ENCODE data around the gene GAS2L1.
A peak's percentile ranks its signal among the peaks of the same experiment; 100 is the strongest.

The GAS2L1 gene

DNA sequence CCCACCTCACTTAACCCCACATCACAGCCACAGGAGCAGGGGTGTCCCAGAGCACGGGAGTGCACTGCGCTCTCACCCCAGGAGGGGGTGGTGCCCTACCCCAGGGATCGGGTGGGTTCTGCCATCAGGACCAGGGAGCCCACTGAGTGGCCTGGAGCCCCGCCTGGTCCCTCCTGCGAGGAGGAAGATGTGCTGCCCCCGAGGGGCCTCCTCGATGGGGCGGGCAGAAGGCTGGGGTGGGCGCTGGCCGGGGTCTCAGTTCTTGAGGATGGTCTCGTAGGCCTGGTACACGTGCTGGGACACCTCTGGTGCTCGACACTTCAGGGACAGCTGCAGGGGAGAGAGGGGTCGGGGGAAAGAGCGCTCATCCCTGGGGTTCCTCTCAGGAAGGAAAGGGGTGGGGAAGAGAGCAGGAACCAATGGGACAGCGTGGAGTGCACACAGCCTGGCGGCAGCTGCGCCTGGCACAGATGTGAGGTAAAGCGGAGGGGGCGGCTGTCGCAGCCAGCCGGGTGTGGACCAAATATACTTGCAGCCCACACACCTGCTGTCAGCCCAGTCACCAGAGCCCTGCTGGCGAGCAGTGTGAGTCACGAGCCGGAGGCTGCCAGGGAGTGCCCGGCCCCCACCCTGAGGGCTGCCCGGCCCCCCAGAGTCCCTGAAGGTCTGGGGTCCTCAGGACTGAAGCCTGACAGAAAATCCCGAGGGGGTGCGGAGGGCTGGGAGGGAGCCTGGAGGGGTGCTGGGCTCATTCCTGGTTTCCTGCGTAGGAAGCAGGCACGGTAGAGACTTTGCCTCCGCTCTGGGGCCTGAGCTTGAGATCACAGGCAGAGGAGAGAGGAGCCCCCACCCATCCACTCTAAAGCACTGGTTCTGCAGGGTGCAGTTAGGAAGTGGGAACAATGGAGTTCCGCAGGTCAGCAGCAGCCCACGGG, 22.4 kb downstream of the GAS2L1 start:
- DNase-seq = no peak

GRCh38 chr22:29329581-29329980, 23.1 kb downstream of the GAS2L1 start:
- DNase-seq = no peak

- DNase-seq = no peak
Measured at GRCh38 chr22:29330291-29330690, 23.8 kb downstream of the GAS2L1 start.

GRCh38 chr22:29330753-29331152, 24.3 kb downstream of the GAS2L1 start:
- DNase-seq = no peak

DNA sequence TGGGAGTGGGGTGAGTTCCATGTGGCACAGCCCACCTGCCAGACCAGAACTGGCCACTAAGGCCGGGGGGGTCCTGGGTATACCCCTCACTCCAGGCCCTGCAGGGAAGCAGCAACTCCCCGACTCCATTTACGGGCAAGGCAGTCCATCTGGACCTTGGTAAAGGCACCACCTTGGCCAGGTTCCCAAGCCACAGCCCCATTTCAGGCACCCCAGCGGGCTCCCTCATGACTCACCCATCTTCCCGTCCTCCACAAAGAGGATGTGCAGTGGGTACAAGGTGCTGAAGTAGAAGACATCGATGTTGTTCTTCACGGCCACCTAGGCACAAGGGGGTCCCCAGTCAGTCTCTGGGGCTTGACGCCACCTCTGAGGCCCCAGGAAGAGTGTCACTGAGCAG, 24.8 kb downstream of the GAS2L1 start:
- no peak for DNase-seq

- no peak for DNase-seq
Measured at GRCh38 chr22:29331658-29332300, 25.3 kb downstream of the GAS2L1 start.

GRCh38 chr22:29332886-29333496, 26.5 kb downstream of the GAS2L1 start:
- DNase-seq = no peak

GRCh38 chr22:29334148-29334547, 27.7 kb downstream of the GAS2L1 start:
- no peak for DNase-seq

GRCh38 chr22:29334696-29335344, 28.4 kb downstream of the GAS2L1 start:
- DNase-seq = peak; percentile 77

DNA sequence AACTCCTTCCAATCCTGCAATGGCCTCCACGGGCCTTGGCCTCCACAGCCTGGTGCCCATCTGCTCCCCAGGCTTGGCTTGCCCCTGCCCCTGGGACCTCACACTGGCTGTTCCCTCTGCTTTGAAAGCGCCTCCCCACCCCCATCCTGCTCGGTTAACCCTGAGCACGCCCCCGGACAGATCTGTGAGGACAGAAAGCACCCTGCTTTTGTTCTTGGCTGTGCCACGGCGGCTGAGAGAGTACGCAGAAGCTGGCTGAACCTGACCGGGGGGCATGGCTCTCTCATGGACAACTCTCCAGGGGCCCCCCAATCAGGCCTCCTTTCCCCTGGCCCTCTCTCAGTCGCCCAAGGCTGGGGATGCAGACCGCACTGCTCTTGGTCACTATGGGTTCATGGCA, 29.2 kb downstream of the GAS2L1 start:
- DNase-seq = no peak

- DNase-seq = no peak
Measured at GRCh38 chr22:29336751-29337490, 30.5 kb downstream of the GAS2L1 start.

DNA sequence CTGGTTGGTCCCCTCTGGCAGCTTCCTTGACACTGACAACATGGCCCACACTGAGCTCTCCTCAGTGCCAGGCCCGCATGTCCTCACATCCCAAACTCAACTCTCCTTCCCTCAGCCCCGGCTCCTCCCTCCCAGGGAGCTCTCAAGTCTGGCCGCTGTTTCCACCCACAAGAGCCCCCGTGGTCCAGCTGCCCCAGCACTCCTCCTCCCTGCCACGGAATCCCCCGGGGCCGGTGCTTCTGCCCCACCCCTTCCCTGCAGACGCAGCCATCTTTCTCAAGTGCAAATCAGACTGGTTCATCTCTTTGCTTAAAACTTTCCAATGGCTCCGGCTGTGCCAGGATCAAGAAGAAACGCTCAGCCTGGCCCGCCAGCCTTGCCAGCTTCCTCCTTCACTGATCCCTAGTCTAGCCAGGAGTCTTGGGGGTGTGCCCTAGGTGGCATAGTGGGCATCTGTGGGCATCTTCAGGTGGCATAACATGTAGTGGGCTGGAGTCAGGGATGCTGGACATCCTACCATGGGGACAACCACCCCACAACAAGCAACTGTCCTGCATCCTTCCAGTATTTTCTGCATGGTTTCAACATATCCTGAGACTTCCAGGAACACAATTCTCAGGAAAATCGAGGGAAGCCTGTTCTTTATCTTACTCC, 31.3 kb downstream of the GAS2L1 start:
- no peak for DNase-seq

DNA sequence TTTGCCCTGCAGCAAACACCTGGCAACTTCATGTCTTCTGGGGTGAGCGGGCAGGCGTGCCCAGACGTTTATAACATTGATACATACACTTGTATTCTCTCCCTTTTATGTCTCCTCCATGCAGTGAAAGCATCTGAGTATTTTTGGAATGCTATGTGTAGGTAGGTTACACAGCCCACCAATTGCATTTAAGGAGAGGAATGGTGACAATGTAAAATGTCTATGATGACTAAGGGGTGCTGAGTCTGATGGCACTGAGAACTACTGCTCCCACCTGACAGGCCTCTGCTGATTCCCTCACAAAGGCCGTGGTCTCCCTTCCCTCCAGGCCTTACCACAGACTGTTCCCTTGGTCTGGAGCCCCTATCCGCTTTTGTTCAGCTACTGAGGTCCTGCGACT, 31.9 kb downstream of the GAS2L1 start:
- DNase-seq = no peak

DNA sequence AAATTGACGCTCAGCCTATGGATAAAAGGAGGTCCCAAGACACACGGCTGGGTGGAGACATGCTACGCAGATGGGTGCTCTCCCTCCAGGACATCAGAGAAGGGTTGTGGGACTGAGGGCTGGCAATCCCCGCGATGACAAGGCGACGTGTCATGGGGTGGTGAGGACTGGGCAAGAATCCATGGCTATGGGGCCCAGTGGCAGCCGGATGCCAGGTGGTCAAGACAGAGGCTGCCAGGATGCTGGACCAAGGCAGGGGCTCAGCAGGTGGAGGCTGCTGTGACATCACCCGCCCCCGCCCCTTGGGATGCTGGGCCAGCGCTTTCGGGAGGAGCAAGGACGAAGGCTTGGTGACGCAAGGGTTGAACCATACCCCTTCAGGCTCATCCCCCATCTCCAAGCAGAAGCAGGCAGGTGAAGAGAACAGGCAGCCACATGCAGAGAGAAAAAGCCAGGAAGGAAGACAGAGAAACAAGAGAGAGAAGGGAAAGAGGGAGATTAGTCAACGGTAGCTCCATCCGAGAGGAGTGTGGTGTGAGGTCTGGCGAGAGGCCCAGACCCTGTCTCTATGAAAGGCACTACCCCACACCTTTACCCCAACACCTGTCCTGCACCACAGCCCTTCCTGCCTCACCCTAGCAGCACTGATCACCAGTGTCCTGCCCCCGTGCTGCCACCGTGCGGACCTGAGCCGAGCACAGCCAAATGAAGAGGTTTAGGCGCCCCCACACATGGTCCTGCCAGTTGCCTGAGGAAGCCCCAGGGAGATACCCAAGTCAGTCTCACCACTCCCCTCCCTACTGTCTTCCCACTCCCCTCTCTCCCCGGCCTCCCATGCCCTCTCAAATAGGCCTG, 33.2 kb downstream of the GAS2L1 start:
- no peak for DNase-seq

DNA sequence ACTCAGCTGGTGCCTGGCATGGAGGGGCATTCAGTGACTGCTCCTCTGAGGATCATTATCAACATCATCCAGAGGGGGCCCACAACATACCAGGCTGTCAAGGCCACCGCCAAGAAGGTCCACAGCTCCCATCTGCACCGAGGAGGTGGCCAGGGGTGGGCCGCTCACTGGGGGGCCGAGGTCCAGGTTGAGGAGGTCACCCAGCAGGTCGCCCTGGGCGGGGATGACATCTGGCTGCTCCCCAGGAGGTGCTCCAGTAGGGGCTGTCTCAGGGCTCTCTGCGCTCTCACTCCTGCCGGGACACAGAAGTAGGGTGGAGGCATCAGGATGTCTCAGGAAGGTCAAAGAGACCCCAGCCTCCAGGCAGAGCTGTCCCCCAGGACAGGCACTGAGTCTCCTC, 34.1 kb downstream of the GAS2L1 start:
- DNase-seq = no peak

DNA sequence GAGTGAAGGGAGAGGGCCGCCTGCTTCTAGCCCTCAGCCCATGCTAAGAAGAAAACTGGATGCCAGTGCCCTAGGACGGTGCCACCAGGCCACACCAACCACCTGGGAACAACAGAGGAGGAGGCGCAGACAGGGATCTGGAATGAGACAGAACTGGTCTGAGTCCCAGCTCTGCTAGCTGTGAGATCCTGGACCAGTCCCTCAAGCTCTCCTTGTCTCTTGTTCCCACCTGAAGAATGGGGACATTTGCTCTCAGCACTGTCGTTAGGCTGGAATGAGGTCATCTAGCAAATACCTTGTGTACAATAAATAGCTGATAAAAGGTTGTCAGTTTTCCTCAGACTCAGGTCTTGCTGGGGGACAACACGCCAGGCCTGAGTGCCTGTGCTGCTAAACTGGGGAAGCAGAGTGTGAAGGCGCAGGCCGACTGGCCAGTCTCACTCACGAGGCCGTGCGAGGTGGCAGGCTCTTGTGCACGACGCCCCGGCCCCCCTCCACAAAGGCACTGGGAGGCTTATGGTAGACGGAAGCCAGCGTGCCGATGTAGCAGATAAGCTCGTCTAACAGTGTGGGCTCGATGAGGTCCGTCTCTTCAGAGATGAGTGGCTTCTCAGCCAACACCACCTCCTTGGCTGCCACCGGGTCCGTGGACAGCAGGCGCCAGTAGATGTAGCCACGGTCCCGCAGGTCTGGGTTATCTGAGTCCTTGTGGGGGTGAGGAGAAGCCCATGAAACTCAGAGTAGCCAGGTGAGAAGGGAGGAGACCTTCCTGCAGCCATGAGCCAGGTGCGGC, 34.8 kb downstream of the GAS2L1 start:
- no peak for DNase-seq

DNA sequence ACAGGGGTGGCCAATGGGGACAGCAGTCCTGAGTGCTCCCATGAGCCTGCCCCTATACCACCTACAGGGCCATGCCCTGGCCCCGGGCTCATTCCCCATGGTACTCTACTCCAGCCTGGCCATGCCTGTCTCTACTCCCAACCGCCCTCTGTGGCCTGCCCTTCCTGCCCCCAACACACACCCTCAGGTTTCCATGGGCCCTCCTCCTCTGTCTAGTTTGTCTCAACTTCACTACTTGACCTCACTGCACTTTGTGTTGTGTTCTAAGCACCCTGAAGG, 35.3 kb downstream of the GAS2L1 start:
- no peak for DNase-seq

DNA sequence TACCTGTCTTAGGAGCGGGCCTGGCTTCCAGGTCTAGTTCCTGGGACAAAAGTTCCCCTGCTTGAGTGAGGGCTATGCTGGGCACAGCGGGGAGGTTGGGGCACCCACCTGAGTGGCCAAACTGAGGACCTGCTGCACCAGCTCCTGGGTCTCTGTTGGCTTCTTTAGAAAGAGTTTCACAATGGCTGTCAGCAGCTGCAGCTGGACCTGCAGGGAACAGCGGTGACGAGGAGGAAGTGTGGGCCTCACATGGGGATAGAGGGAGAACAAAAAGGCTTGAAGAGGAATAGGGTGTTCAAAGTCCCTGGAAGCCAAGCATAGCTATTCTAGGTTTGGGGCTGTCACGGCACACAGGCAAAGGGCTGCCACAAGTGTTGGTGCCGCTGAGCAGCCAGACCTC, 35.7 kb downstream of the GAS2L1 start:
- DNase-seq = no peak

DNA sequence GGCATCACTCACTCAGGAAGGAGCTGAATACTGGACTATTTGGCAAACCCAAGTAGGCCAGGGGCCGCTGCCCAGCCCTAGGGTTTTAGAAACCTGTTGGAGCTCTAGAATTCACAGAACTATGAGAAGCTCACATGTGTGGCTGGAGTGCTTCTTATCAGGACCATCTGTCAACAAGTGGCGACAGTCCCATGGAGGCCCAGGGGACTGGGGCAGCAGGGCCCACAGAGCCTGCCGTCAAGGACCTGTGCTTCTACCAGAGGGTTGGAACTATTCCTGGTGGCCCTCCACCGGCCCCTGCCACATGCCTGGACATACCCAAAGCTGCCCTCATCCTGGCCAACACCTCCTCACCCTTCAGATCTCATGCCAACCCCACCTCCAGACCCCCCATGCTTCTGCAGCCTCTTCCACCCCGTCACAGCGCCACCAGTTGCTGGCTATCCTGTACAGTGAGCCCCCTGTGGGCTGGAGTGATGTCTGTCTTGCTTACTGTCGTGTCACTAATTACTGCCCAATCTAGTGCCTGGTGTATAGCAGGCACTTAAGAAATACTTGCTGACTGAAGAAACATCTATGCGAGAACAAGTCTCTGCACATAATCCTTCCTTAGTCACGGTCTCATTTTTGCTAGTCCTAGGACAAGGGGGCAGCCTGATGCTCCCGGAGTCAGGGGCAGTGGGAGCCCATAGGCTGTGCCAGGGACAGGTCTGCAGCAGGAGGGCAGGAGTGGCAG, 36.3 kb downstream of the GAS2L1 start:
- no peak for DNase-seq

- DNase-seq = peak; percentile 77
Measured at GRCh38 chr22:29343313-29343805, 36.9 kb downstream of the GAS2L1 start.

All from NCI-H2029 (cell line).